SJCRH30 (cell line): Measurements from ENCODE around the gene ZNF335. TPM values are rescaled to one million over a fixed set of nuclear protein-coding genes. Genes with fewer than 3 reads are reported as not detected.
"Not testable (repeated sequence)": the region's sequence is repeated elsewhere in the genome, so short reads cannot be mapped to it uniquely, and the experiment has no call there.

Source experiments
- DNase-seq, 2 experiments: peaks; one replicate each; pipeline ENCODE4 v3.0.0-alpha.2; 2015 to 2020
- H3K27ac ChIP-seq: fragments of 250-450 bp; sonication (Bioruptor Pico); 2 replicates; pipeline ENCODE4 v1.5.1; 2020; ENCODE audit warnings: mild to moderate bottlenecking, moderate library complexity
- H3K27me3 ChIP-seq: fragments of 250-450 bp; sonication (Bioruptor Pico); 2 replicates; pipeline ENCODE4 v1.5.1; 2020; ENCODE audit warnings: mild to moderate bottlenecking, moderate library complexity
- H3K36me3 ChIP-seq: fragments of 250-450 bp; sonication (Bioruptor Pico); 2 replicates; pipeline ENCODE4 v1.5.1; 2020; ENCODE audit warnings: mild to moderate bottlenecking, moderate library complexity
- H3K4me1 ChIP-seq: fragments of 250-450 bp; sonication (Bioruptor Pico); 2 replicates; pipeline ENCODE4 v1.5.1; 2020; ENCODE audit warnings: mild to moderate bottlenecking, moderate library complexity
- H3K4me3 ChIP-seq: fragments of 250-450 bp; sonication (Bioruptor Pico); 2 replicates; pipeline ENCODE4 v1.5.1; 2020; ENCODE audit warnings: mild to moderate bottlenecking, moderate library complexity
- H3K9me3 ChIP-seq: fragments of 250-450 bp; sonication (Bioruptor Pico); replicated peaks from 2 replicates; pipeline ENCODE4 v1.5.1; 2020; ENCODE audit warnings: mild to moderate bottlenecking, moderate library complexity
- total RNA-seq: library from RNA; depleted of rRNA; stranded (reverse); fragments of >200 nt; shearing (Covaris generic); gene quantifications from 2 replicates; pipeline ENCODE4 v1.2.3, GENCODE V29; 2014

Gene ZNF335
- total RNA-seq, 1 experiment from 2014 or later = 14.2 TPM

DNA sequence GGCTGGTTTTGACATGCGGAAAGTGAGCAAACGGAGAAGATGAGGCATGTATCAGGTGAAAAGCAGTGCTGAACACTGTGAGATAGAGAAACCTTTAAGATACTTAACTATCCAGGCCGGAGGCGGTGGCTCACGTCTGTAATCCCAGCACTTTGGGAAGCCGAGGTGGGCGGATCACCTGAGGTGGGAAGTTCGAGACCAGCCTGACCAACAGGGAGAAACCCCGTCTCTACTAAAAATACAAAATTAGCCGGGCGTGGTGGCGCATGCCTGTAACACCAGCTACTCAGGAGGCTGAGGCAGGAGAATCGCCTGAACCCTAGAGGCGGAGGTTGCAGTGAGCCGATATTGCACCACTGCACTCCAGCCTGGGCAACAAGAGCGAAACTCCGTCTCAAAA is 40.3 kb downstream of the ZNF335 start:
- not testable (repeated sequence) for H3K27ac ChIP-seq, H3K4me1 ChIP-seq, H3K9me3 ChIP-seq, DNase-seq, H3K27me3 ChIP-seq, H3K4me3 ChIP-seq, H3K36me3 ChIP-seq

DNA sequence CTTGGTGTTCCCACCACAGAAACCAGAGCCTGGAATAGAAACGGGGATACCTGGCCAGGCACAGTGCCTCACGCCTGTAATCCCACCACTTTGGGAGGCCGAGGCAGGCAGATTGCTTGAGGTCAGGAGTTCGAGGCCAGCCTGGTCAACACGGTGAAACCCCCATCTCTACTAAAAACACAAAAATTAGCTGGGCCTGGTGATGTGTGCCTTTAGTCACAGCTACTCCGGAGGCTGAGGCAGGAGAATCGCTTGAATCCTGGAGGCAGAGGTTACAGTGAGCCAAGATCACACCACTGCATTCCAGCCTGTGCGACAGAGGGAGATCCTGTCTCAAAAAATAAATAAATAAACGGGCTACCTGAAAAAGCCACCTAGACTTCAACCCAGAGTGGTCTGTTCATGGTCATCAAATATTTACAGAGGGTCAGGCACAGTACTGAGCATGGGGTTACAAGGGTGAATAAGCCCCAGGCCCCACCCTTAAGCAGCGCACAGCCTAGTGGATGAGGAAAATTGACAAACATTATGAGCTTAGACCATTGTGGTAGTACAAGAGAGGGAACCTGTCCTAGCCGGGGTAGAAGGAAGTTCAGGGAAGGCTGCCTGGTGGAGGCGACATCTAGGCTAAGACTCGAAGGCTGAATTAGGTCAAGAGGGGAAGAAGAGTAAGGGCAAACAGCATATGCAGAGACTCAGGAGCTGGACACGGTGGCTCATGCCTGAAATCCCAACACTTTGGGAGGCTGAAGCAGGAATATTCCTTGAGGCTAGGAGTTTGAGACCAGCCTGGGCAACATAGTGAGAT is 44.7 kb downstream of the ZNF335 start:
- Histone ChIP-seq H3K27ac (no peak overlapping the region), H3K4me1 (peaks cover 37% of the 10 kb centered on the region), H3K4me3 (no peak overlapping the region), H3K9me3 (no peaks in the 10 kb centered on the region), H3K27me3 (no peaks in the 10 kb centered on the region), H3K36me3 (no peaks in the 10 kb centered on the region)
- no peak for DNase-seq

DNA sequence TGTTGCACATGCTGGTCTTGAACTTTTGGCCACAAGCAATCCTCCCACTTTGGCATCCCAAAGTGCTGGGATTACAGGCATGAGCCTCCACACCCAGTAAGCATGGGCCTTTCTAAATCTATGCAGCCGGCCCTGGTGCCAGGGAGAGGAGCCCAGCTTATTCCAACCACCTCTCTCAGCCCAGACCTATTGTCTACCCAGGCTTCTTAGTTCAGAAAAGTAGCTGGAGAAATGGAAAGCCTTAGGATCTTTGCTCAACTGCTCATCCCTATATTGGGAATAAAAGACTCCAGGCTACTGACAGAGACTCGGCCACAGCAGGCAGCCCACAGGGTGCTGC is 45.3 kb downstream of the ZNF335 start:
- no peak overlapping the region for H3K4me3 ChIP-seq
- H3K36me3 ChIP-seq = no peaks in the 10 kb centered on the region
- no peaks in the 10 kb centered on the region for H3K27me3 ChIP-seq
- DNase-seq = no peak
- H3K9me3 ChIP-seq = no peaks in the 10 kb centered on the region
- no peak overlapping the region for H3K27ac ChIP-seq
- H3K4me1 ChIP-seq = peaks cover 43% of the 10 kb centered on the region

DNA sequence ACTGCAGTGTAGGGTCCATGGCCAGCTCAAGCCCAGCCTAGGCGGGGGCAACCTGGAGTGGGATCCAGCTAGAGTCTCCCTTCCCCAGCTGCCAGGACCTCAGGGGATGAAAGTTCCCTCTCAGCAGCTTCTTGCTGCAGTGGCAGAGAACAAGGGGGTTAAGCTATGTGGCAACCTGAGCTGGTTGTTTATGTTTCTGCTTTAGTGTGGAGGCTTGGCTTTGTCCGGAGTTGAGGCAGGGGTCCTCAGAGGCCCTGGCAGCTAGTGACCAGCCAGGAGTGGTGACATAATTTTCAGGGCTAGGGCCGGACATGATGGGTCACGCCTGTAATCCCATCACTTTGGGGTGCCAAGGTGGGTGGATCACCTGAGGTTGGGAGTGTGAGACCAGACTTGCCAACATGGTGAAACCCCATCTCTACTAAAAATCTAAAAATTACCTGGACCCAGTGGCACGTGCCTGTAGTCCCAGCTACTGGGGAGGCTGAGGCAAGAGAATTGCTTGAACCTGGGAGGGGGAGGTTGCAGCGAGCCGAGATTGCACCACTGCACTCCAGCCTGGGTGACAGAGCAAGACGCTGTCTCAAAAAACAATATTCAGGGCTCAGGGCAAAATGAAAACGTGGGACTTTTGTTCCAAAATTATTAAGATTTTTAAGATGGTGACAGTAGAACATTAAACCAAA is 46.0 kb downstream of the ZNF335 start:
- Histone ChIP-seq H3K36me3 (no peaks in the 10 kb centered on the region), H3K4me3 (no peak overlapping the region), H3K27me3 (no peaks in the 10 kb centered on the region), H3K27ac (no peak overlapping the region), H3K4me1 (peaks cover 47% of the 10 kb centered on the region), H3K9me3 (no peaks in the 10 kb centered on the region)
- DNase-seq = peak in 1 of 2 experiments; percentile 63

DNA sequence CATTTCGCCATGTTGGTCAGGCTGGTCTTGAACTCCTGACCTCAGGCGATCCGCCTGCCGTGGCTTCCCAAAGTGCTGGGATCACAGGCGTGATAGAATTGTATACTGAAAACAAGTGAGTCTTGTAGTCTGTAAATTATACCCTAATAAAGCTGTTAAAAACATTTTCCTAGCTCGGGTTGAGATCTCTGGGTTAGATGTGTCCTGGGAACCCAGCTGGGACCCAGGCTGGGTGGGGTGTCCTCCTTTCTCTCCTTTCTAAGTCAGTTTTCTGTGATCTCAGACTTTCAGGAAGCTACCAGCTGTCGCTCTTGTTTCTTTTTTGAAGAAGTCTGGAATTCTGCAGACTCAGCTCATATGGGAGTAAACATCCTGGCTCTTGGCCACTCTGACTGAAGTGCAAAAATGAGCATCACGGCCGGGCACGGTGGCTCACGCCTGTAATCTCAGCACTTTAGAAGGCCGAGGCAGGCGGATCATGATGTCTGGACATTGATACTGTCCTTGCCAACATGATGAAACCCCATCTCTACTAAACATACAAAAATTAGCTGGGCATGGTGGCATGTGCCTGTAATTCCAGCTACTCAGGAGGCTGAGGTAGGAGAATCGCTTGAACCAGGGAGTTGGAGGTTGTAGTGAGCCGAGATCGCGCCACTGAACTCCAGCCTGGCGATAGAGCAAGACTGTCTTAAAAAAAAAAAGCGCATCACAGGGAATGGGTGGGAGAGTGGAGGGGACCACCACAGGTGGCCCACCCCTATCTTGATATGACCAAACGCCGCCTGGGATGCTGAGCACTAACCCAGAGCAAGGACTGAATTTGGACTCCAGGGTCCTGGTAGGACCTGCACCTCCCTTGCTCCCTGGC is 47.4 kb downstream of the ZNF335 start:
- peak; percentile 69 to 84 for DNase-seq
- Histone ChIP-seq H3K4me3 (no peak overlapping the region), H3K4me1 (peaks cover 60% of the 10 kb centered on the region), H3K36me3 (no peaks in the 10 kb centered on the region), H3K27me3 (no peaks in the 10 kb centered on the region), H3K9me3 (no peaks in the 10 kb centered on the region), H3K27ac (peak overlapping the region; percentile 31; the same call in 1 of the 2 replicates)

DNA sequence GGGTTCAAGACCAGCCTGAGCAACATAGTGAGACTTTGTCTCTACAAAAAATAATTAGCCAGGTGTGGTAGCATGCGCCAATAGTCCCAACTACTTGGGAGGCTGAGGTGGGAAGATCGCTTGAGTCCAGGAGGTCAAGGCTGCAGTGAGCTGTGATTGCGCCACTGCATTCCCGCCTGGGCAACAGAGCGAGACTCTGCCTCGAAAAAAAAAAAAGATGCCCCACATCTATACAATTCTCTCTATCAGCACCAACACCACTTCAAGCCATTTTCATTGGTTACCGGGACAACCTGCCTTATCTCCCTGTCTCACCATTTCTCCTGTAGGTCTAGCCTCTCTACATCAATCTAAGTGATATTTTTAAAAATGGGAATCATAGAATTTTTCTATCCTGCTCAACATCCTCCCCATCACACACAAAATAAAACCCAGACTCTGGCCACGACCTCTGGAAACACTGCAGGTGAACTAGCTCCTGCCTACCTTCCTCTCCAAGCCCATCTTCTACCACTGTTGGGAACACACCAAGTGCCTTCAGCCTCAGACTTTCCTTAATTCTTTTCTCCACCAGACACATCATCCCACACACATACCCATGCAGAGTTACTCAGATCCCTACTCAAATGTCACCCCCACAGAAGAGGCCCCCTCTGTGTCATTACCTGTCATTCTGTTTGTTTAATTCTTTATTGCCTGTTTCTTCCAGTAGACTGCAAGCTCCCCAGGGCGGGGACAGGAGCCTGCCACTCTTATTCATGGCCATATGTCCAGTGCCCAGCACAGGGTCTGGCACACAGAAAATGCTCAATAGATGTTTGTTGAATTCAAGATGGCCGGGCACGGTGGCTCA is 50.4 kb downstream of the ZNF335 start:
- no peak overlapping the region for H3K27ac ChIP-seq
- DNase-seq = no peak
- peaks cover 82% of the 10 kb centered on the region for H3K4me1 ChIP-seq
- no peaks in the 10 kb centered on the region for H3K36me3 ChIP-seq
- H3K4me3 ChIP-seq = no peak overlapping the region
- H3K9me3 ChIP-seq = no peaks in the 10 kb centered on the region
- H3K27me3 ChIP-seq = no peaks in the 10 kb centered on the region

DNA sequence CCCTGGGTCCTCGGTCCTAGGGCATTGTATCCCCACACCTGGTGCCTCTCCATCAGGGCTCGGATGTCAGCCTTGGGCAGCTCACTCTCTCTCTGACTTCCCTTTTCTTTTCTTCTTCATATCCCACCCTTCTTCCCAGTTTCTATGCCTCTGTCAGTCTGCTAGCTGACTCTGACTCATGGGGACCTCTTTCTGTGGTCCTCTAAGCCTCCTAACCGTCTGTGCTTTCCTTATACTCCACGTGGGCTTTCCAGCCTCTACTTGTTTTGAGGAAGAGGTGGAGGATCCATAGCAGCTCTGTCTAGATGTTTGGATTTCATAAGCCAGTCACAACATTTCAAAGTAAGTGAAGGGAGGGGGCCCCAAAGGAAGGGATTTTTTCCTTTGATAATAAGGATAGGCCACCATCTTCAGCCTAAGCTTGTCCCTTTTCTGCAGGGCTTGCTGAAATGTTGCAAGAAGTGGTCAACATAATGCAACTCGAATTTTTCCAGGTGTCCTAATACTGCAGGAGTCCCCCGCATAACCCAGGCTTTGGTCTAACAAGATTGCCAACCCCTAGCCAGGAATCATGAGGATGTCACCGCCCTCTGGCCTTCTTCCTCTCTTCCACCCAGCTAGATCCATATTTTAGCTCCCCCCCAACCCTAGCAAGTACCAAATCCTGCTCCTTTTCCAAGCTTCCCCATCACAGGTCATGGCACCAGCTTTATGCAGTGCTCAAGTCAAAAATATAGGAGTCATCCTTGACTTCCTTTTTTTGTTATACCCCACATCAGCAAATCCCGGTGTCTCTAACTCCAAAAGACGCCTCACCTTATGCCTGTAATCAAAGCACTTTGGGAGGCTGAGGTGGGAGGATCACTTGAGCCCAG is 51.3 kb downstream of the ZNF335 start:
- no peaks in the 10 kb centered on the region for H3K27me3 ChIP-seq
- H3K9me3 ChIP-seq = no peaks in the 10 kb centered on the region
- peak; percentile 51 to 78 for DNase-seq
- H3K27ac ChIP-seq = peak overlapping the region; percentile 60
- H3K4me3 ChIP-seq = peak overlapping the region; percentile 21
- no peaks in the 10 kb centered on the region for H3K36me3 ChIP-seq
- peaks cover 78% of the 10 kb centered on the region for H3K4me1 ChIP-seq

DNA sequence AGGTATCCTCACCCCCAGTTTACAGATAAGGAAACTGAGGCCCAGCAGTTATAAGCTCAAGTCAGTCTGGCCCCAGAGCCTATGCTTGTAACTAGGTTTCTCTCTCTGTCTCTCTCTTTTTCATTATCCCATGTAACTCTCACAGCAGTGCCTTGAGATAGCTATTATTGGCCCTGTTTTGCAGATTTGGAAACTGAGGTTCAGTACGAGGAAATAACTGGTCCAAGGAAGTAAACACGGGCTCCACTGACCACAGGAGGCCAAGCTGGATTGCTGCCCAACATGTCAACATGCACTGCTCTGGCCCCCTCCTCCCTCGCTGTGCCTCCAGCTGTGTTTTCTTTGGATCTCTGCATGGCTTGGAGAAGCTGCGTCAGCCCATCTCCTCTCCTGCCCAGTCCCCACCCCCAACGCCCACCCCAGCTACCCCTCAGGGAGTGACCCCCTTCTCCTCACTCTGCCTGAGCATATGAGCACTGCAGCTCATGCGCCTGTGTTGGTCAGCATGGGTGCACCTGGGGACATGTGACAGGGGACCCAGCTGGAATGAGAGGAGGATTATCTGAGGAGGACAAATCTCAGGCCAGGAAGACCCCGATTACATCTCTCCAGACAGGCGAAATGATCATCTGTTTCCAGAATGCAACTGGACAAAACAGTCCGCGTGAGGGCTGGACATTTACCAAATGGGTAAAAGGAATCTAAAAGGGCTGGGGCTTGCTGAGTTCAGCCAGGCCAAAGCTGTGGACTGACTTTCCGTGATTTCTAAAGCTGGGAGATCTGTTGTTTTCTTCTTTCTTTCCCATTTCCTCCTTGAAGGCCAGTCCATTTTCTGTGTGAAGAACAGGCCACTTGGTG is 52.2 kb downstream of the ZNF335 start:
- Histone ChIP-seq H3K27ac (peak overlapping the region; percentile 60), H3K4me3 (peak overlapping the region; percentile 21), H3K4me1 (peaks cover 68% of the 10 kb centered on the region), H3K9me3 (no peaks in the 10 kb centered on the region), H3K27me3 (no peaks in the 10 kb centered on the region), H3K36me3 (no peaks in the 10 kb centered on the region)
- peak; percentile 77 for DNase-seq

DNA sequence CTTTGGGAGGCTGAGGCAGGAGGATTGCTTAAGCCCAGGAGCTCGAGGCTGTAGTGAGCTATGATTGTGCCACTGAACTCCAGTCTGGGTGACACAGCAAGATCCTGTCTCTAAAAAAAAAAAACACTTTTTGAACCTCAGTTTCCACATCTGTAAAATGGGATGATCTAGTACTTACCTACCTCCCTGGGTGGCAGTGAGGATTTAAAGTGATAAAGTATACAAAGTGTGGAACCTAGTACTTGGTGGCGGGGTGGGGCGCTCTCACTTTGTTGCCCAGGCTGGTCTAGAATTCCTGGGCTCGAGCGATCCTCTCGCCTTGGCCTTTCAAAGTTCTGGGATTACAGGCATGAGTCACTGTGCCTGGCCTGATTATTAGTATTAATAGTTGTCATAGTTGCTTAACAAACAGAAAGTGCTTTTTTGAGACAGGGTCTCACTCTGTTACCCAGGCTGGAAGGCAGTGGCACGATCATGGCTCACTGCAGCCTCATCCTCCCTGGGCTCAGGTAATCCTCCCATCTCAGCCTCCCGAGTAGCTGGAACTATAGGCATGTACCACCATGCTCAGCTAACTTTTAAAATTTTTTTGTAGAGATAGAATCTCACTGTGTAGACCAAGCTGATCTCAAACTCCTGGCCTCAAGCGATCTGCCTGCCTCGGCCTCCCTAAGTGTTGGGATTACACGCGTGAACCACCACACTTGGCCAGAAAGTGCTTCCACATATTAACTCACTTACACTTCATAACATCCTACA is 53.0 kb downstream of the ZNF335 start:
- DNase-seq = no peak
- Histone ChIP-seq H3K9me3 (no peaks in the 10 kb centered on the region), H3K27me3 (no peaks in the 10 kb centered on the region), H3K36me3 (no peaks in the 10 kb centered on the region), H3K4me1 (peaks cover 60% of the 10 kb centered on the region), H3K27ac (peak overlapping the region; percentile 44), H3K4me3 (no peak overlapping the region)

DNA sequence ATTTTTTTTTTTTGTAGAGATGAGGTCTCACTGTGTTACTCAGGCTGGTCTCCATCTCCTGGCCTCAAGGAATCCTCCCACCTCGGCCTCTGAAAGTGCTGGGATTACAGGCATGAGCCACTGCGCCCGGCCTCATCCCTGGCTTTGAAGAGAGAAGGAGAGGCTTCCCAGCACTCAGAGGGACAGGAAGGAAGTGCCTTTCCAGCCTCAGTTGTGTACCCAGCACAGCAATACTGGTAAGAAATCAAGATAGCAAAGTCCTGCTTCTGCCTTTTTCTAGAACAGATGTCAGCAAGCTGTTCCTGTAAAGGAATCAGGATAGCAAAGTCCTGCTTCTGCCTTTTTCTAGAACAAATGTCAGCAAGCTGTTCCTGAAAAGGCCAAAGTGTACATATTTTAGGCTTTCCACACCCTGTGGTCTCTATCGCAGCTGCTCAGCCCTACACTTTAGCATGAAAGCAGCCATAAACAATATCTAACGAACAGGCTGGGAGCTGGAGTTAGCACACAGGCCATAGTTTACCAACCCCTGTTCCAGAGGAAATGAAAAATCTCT is 53.7 kb downstream of the ZNF335 start:
- Histone ChIP-seq H3K9me3 (no peaks in the 10 kb centered on the region), H3K4me3 (no peak overlapping the region), H3K4me1 (peaks cover 53% of the 10 kb centered on the region), H3K27ac (peak overlapping the region; percentile 44), H3K36me3 (no peaks in the 10 kb centered on the region), H3K27me3 (no peaks in the 10 kb centered on the region)
- DNase-seq = peak; percentile 50 to 64

DNA sequence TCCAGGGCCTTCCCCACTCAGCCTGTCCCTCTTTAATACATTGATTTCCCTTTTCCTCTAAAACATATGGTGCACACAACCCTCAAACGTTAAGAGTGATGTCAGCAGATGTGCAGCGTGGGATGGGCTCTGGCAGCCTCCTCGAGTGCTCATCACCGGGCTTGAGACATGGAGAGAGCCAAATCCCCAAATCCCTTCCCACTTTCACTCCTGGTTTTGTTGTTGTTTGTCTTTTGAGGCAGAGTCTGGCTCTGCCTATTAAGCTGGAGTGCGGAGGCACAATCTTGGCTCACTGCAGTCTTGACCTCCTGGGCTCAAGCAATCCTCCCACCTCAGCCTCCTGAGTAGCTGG is 54.2 kb downstream of the ZNF335 start:
- no peaks in the 10 kb centered on the region for H3K27me3 ChIP-seq
- no peaks in the 10 kb centered on the region for H3K36me3 ChIP-seq
- no peak overlapping the region for H3K4me3 ChIP-seq
- DNase-seq = peak; percentile 86 to 94
- H3K27ac ChIP-seq = peak overlapping the region; percentile 44
- H3K9me3 ChIP-seq = no peaks in the 10 kb centered on the region
- peaks cover 50% of the 10 kb centered on the region for H3K4me1 ChIP-seq

DNA sequence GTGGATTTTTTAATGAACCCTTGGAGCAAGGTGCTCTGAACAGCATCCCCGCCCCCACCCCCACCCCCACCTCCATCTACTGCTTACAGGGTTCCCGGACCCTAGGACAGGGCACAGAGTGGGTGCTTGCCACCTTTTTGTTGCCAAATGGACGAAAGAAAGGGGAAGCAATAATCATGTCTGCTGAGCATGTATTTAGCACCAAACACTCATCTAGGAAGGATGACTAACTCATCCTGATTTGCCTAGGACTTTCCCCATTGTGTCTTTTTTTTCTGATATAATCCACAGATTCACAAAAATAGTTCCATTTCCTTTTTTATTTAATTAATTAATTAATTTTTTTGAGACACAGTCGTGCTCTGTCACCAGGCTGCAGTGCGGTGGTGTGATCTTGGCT is 58.9 kb downstream of the ZNF335 start:
- H3K4me1 ChIP-seq = peaks cover 17% of the 10 kb centered on the region
- H3K27ac ChIP-seq = no peak overlapping the region
- H3K36me3 ChIP-seq = no peaks in the 10 kb centered on the region
- no peak overlapping the region for H3K4me3 ChIP-seq
- H3K9me3 ChIP-seq = no peaks in the 10 kb centered on the region
- H3K27me3 ChIP-seq = no peaks in the 10 kb centered on the region
- no peak for DNase-seq
